Thoracic aorta (tissue), 2 donors: ENCODE results near the gene GATA5. TPM values are rescaled to one million over a fixed set of nuclear protein-coding genes. Genes with fewer than 3 reads are reported as not detected.

Experiments
- ATAC-seq: fragments of 150-250 bp; one replicate; pipeline ENCODE4 v1.8.0; 2017; ENCODE audit warnings: low read depth; ENCODE audit not compliant: insufficient number of reproducible peaks, low FRiP score
- DNase-seq: peaks from one replicate; pipeline ENCODE4 v3.0.0-alpha.2; 2020; ENCODE audit warnings: low spot score
- H3K27ac ChIP-seq, 2 donors: fragments of 200-600 bp; sonication (generic); 1 replicate in 1 of 2; 2 replicates in 1 of 2; pipeline ENCODE4 v1.5.1; 2016; ENCODE audit warnings: mild to moderate bottlenecking in 2 of 2, moderate library complexity in 2 of 2
- H3K27me3 ChIP-seq: fragments of 200-600 bp; sonication (generic); replicated peaks from 2 replicates; pipeline ENCODE4 v1.6.0; 2016; ENCODE audit warnings: mild to moderate bottlenecking; ENCODE audit not compliant: insufficient read depth
- H3K36me3 ChIP-seq: fragments of 200-600 bp; sonication (generic); one replicate; pipeline ENCODE4 v1.5.1; 2016
- H3K4me1 ChIP-seq, 2 donors: fragments of 200-600 bp; sonication (generic); 1 replicate in 1 of 2; 2 replicates in 1 of 2; pipeline versions ENCODE4 v1.5.1 to v1.6.0; 2016; ENCODE audit warnings: low read depth in 2 of 2, mild to moderate bottlenecking in 1 of 2; ENCODE audit not compliant: control insufficient read depth in 1 of 2
- H3K4me3 ChIP-seq: fragments of 200-600 bp; sonication (generic); 2 replicates; pipeline ENCODE4 v1.5.1; 2016; ENCODE audit warnings: mild to moderate bottlenecking
- H3K9me3 ChIP-seq: fragments of 200-600 bp; sonication (generic); 2 replicates; pipeline ENCODE4 v1.5.1; 2016
- total RNA-seq, 2 donors: library from RNA; depleted of rRNA; stranded (reverse); fragments of >200 nt; gene quantifications; one replicate each; pipeline versions ENCODE4 v1.1.0 to v1.2.3, GENCODE V29; 2016
- TF ChIP-seq, protein P1 (sequence below): fragments of 200-600 bp; sonication (generic); IDR thresholded peaks from one replicate; pipeline ENCODE4 v1.5.1; 2019; ENCODE audit warnings: antibody characterized with exemption

GATA5 gene
- total RNA-seq, 2 donors from 2014 or later: 0.27 TPM; not detected in 1

DNA sequence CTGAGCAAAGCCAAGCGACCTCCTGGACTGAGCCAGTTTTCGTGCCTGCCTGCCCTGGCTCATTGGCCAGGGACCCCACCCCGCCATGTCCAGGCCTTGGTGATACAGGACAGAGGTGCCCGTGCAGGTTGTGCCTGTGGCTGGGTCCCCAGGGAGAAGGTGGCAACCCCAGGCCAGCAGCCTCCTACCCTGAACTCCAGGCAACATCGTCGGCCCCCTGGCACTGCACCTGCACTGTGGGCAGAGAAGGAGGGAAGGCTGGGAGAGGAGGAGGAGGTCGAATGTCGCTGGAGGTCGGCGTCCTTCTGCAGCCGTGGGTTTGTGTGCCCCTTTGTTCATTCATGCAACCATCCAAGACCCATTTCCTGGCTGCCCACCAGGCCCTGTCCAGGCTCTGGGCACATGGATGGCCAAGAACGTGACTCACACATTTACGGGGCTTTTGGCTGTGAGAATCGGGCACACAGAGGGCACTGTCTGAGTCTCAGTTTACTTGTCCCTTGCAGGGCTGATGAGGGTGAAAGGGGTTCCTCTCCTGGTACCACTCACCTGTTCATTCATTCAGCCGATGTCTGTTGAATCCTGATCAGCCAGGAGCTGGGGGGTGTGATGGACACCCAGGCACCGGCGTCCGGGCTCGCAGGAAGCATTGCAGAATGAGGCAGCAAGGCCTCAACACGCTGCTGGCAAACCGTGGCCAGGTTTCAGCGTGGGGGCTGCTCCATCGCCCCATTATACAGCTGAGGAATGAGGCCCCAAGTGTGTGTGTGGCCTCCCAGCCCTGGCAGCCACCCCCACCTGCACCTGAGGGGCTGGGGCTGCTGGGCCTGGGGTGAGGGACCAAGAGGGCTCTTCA lies 46.1 kb downstream of the GATA5 start:
- H3K36me3 ChIP-seq: no peaks in the 10 kb centered on the region
- H3K27me3 ChIP-seq: no peaks in the 10 kb centered on the region
- TF ChIP-seq, protein P1, sequence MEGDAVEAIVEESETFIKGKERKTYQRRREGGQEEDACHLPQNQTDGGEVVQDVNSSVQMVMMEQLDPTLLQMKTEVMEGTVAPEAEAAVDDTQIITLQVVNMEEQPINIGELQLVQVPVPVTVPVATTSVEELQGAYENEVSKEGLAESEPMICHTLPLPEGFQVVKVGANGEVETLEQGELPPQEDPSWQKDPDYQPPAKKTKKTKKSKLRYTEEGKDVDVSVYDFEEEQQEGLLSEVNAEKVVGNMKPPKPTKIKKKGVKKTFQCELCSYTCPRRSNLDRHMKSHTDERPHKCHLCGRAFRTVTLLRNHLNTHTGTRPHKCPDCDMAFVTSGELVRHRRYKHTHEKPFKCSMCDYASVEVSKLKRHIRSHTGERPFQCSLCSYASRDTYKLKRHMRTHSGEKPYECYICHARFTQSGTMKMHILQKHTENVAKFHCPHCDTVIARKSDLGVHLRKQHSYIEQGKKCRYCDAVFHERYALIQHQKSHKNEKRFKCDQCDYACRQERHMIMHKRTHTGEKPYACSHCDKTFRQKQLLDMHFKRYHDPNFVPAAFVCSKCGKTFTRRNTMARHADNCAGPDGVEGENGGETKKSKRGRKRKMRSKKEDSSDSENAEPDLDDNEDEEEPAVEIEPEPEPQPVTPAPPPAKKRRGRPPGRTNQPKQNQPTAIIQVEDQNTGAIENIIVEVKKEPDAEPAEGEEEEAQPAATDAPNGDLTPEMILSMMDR: no peak
- no peak overlapping the region for H3K4me3 ChIP-seq
- H3K9me3 ChIP-seq: no peaks in the 10 kb centered on the region
- no peak for ATAC-seq
- H3K4me1 ChIP-seq: peaks cover 9 to 16% of the 10 kb centered on the region in 2 donors
- DNase-seq: no peak
- H3K27ac ChIP-seq: no peak overlapping the region

GRCh38 chr20:62428396-62429295 lies 47.1 kb downstream of the GATA5 start:
- H3K27me3 ChIP-seq: no peaks in the 10 kb centered on the region
- H3K4me1 ChIP-seq: peaks cover 4 to 6% of the 10 kb centered on the region in 2 donors
- H3K36me3 ChIP-seq: no peaks in the 10 kb centered on the region
- H3K27ac ChIP-seq: no peak overlapping the region
- DNase-seq (no peak), ATAC-seq (no peak)
- TF ChIP-seq, protein P1: no peak
- no peak overlapping the region for H3K4me3 ChIP-seq
- H3K9me3 ChIP-seq: no peaks in the 10 kb centered on the region

- Histone ChIP-seq H3K36me3 (no peaks in the 10 kb centered on the region), H3K27ac (no peak overlapping the region), H3K4me1 (no peaks in the 10 kb centered on the region), H3K9me3 (no peaks in the 10 kb centered on the region), H3K27me3 (no peaks in the 10 kb centered on the region), H3K4me3 (no peak overlapping the region)
- TF ChIP-seq, protein P1: no peak
- ATAC-seq (no peak), DNase-seq (no peak)
These were observed 47.8 kb downstream of the GATA5 start for GRCh38 chr20:62428002-62428372.

GRCh38 chr20:62427172-62428001 lies 48.4 kb downstream of the GATA5 start, which contains the start of gene RBBP8NL:
RBBP8NL (minus strand) TSS chr20:62427539; CDS start chr20:62419647, 7,892 bp downstream.
- H3K9me3 ChIP-seq: no peaks in the 10 kb centered on the region
- DNase-seq: no peak
- H3K27ac ChIP-seq: no peak within 1 kb of the TSS
- no peak within 1 kb of the TSS for H3K4me3 ChIP-seq
- no peaks in the 10 kb centered on the region for H3K4me1 ChIP-seq
- H3K36me3 ChIP-seq: no peaks in the 10 kb centered on the region
- TF ChIP-seq, protein P1: no peak
- H3K27me3 ChIP-seq: no peaks in the 10 kb centered on the region
- no peak for ATAC-seq
